Activated T-cell treated with anti-CD3 and anti-CD28 coated beads, Interleukin-2, amount 50 U/mL, for 24 hours (primary cell): ENCODE results near the gene OLIG2.
A peak's percentile ranks its signal among the peaks of the same experiment; 100 is the strongest.

Source experiments
- DNase-seq: peaks from one replicate; pipeline ENCODE4 v3.0.0-alpha.2; 2020
- H3K27ac Mint-ChIP-seq: 2 replicates; pipeline ENCODE4 v1.8.0; 2020; ENCODE audit warnings: mild to moderate bottlenecking, mixed read lengths
- H3K27me3 Mint-ChIP-seq: 2 replicates; pipeline ENCODE4 v1.8.0; 2020; ENCODE audit warnings: mixed read lengths
- H3K36me3 Mint-ChIP-seq: 2 replicates; pipeline ENCODE4 v1.8.0; 2020; ENCODE audit warnings: low read depth, mixed read lengths
- H3K4me1 Mint-ChIP-seq: 2 replicates; pipeline ENCODE4 v1.8.0; 2020; ENCODE audit warnings: low read depth, mixed read lengths
- H3K4me3 Mint-ChIP-seq: 2 replicates; pipeline ENCODE4 v1.8.0; 2020; ENCODE audit warnings: mild to moderate bottlenecking, moderate library complexity, mixed read lengths
- H3K9me3 Mint-ChIP-seq: 2 replicates; pipeline ENCODE4 v1.8.0; 2020; ENCODE audit warnings: mixed read lengths

The OLIG2 gene

GRCh38 chr21:33071770-33072306, 46.1 kb downstream of the OLIG2 start:
- Mint-ChIP-seq H3K4me1 (peaks cover 21% of the 10 kb centered on the region), H3K27ac (no peak overlapping the region), H3K9me3 (no peaks in the 10 kb centered on the region), H3K4me3 (peak overlapping the region; percentile 72), H3K27me3 (peaks cover 86% of the 10 kb centered on the region), H3K36me3 (no peaks in the 10 kb centered on the region)
- peak; percentile 41 for DNase-seq

DNA sequence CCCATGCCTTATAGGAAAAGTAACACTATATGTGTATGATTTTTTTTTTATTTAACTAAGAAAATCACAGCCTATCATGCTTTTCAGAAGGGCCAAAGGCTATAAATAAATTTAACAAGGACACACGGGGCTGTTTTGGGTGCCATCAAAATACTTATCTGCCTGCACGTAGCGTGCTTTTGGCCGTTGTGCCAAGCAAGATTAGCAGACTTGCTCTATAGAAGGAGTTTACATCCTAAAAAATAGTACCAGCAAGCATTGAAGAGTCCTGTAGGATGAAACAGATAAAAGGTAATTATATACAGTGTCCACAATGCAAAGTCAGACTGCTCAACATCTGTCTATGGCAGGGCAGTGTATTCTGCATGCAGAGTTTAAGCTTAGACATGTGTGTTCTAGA, 47.9 kb downstream of the OLIG2 start:
- Mint-ChIP-seq H3K9me3 (no peaks in the 10 kb centered on the region), H3K4me1 (peaks cover 26% of the 10 kb centered on the region), H3K27me3 (peaks cover 78% of the 10 kb centered on the region), H3K27ac (no peak overlapping the region), H3K4me3 (no peak overlapping the region), H3K36me3 (no peaks in the 10 kb centered on the region)
- no peak for DNase-seq

DNA sequence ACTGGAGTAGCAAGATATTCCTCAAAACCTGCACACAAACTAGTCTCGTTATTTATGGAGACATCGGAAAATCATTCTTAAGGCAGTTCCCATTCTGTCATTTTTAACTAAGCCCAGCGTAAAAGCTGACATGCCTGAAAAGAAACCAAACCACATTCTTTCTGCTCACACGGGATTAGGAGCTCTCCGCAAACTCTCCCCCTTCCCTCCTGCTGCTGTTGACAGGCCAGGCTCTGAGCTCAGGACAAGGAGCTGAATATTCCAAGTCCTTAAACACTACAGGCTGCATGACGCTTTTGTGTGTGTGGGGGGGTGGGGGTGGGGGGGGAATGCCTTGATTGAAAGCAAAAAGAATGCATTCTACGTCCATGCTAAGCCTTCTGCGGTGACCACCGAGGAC, 49.4 kb downstream of the OLIG2 start:
- DNase-seq = no peak
- no peak overlapping the region for H3K4me3 Mint-ChIP-seq
- peaks cover 66% of the 10 kb centered on the region for H3K27me3 Mint-ChIP-seq
- H3K9me3 Mint-ChIP-seq = no peaks in the 10 kb centered on the region
- no peak overlapping the region for H3K27ac Mint-ChIP-seq
- H3K4me1 Mint-ChIP-seq = peaks cover 25% of the 10 kb centered on the region
- H3K36me3 Mint-ChIP-seq = no peaks in the 10 kb centered on the region

- Mint-ChIP-seq H3K27ac (no peak overlapping the region), H3K9me3 (no peaks in the 10 kb centered on the region), H3K27me3 (peaks cover 66% of the 10 kb centered on the region), H3K4me3 (no peak overlapping the region), H3K36me3 (no peaks in the 10 kb centered on the region), H3K4me1 (peaks cover 25% of the 10 kb centered on the region)
- no peak for DNase-seq
These were observed 50.0 kb downstream of the OLIG2 start for GRCh38 chr21:33075596-33076195.

GRCh38 chr21:33076600-33077329, 51.0 kb downstream of the OLIG2 start:
- H3K4me3 Mint-ChIP-seq = no peak overlapping the region
- DNase-seq = no peak
- no peaks in the 10 kb centered on the region for H3K9me3 Mint-ChIP-seq
- peaks cover 57% of the 10 kb centered on the region for H3K27me3 Mint-ChIP-seq
- H3K4me1 Mint-ChIP-seq = peaks cover 16% of the 10 kb centered on the region
- H3K36me3 Mint-ChIP-seq = no peaks in the 10 kb centered on the region
- H3K27ac Mint-ChIP-seq = no peak overlapping the region
